ENCODE data around the gene FCGR2B.
"Not testable (repeated sequence)": the region's sequence is repeated elsewhere in the genome, so short reads cannot be mapped to it uniquely, and the experiment has no call there.

GRCh38 chr1:161647507-161648360 is 15.2 kb upstream of the FCGR2B start:
- TF ChIP-seq, protein P1, sequence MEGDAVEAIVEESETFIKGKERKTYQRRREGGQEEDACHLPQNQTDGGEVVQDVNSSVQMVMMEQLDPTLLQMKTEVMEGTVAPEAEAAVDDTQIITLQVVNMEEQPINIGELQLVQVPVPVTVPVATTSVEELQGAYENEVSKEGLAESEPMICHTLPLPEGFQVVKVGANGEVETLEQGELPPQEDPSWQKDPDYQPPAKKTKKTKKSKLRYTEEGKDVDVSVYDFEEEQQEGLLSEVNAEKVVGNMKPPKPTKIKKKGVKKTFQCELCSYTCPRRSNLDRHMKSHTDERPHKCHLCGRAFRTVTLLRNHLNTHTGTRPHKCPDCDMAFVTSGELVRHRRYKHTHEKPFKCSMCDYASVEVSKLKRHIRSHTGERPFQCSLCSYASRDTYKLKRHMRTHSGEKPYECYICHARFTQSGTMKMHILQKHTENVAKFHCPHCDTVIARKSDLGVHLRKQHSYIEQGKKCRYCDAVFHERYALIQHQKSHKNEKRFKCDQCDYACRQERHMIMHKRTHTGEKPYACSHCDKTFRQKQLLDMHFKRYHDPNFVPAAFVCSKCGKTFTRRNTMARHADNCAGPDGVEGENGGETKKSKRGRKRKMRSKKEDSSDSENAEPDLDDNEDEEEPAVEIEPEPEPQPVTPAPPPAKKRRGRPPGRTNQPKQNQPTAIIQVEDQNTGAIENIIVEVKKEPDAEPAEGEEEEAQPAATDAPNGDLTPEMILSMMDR (IDR thresholded peaks at IDR 0.05), result peak in 1 of 6 experiments; percentile 24
- not testable (repeated sequence) for TF ChIP-seq POLR2A (IDR thresholded peaks at IDR 0.05)

Data from thyroid gland (tissue), 4 donors.